ENCODE data around the gene ECM2.

The ECM2 gene

GRCh38 chr9:92516521-92516920 is 19.3 kb downstream of the ECM2 start:
- Mint-ChIP-seq H3K27ac (no peak overlapping the region), H3K4me1 (ENCODE audit: low read depth) (peaks cover 4% of the 10 kb centered on the region), H3K9me3 (no peaks in the 10 kb centered on the region), H3K4me3 (no peak overlapping the region), H3K36me3 (ENCODE audit: low read depth) (peaks cover 4% of the 10 kb centered on the region), H3K27me3 (no peaks in the 10 kb centered on the region)

DNA sequence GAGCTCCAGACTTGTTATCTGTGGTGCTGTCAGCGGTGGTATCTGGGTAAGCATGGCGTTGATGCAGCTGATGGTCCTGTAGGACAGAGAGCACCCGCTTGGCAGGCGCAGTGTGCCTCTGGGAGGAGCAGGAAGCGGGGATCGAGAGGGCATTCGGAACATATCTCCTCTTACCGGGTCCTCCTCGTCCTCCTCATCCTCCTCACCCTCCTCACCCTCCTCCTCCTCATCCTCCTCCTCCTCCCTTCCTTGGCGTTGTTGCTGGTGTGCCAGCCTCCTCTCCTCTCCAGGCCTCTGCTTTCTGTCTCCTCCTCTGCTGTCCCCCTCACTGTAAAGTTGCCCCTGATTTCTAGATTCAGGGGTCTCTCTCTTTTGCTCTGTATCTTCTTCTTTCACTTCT is 21.2 kb downstream of the ECM2 start:
- Mint-ChIP-seq H3K27me3 (no peaks in the 10 kb centered on the region), H3K9me3 (no peaks in the 10 kb centered on the region), H3K4me3 (no peak overlapping the region), H3K36me3 (ENCODE audit: low read depth) (peaks cover 4% of the 10 kb centered on the region), H3K4me1 (ENCODE audit: low read depth) (peaks cover 4% of the 10 kb centered on the region), H3K27ac (no peak overlapping the region)

- Mint-ChIP-seq H3K27ac (no peak overlapping the region), H3K27me3 (no peaks in the 10 kb centered on the region), H3K9me3 (no peaks in the 10 kb centered on the region), H3K4me3 (no peak overlapping the region), H3K4me1 (ENCODE audit: low read depth) (peaks cover 4% of the 10 kb centered on the region), H3K36me3 (ENCODE audit: low read depth) (no peaks in the 10 kb centered on the region)
These were observed 22.4 kb downstream of the ECM2 start for GRCh38 chr9:92513349-92513748.

DNA sequence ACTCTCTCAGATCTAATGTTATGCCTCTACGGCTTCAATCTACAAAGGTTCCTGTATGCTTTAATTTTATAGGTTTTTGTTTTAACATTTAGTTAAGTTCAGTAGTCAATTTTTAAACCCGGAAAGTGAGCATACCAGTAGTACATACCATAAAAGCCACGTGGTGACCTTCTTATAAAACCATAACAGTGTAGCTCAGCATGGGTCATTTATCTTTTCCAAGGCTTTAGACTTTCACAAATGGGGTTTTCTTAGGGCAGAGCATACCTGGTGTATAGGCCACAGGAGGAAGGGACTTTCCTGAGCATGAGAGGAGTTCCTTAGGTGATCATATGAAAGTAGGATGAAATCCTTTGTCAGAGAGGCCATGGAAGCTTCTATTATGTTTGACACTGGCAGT is 23.2 kb downstream of the ECM2 start:
- Mint-ChIP-seq H3K4me3 (no peak overlapping the region), H3K9me3 (no peaks in the 10 kb centered on the region), H3K4me1 (ENCODE audit: low read depth) (peaks cover 4% of the 10 kb centered on the region), H3K36me3 (ENCODE audit: low read depth) (no peaks in the 10 kb centered on the region), H3K27me3 (no peaks in the 10 kb centered on the region), H3K27ac (no peak overlapping the region)

DNA sequence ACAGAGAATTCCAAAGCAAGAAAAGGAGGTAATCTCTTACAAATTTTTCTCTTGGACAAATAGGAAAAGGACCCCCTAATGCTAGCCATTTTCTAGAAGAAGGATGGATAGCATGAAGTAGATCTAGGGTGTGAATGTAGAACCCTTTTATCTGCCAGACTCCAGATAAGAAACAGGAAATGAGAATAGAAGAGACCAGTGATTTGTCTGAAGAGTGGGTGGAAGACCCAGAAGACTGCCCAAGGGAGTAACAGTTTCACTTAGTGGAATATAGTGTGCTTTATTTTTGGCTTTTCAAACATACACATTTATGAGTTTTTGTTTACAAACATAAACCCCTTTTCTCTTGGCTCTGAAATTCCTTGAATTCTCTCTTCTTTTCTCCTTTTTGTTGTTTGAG is 25.0 kb downstream of the ECM2 start:
- Mint-ChIP-seq H3K9me3 (no peaks in the 10 kb centered on the region), H3K4me1 (ENCODE audit: low read depth) (peaks cover 4% of the 10 kb centered on the region), H3K4me3 (no peak overlapping the region), H3K36me3 (ENCODE audit: low read depth) (no peaks in the 10 kb centered on the region), H3K27me3 (no peaks in the 10 kb centered on the region), H3K27ac (no peak overlapping the region)

GRCh38 chr9:92509050-92509449 is 26.7 kb downstream of the ECM2 start:
- H3K27ac Mint-ChIP-seq, result no peak overlapping the region
- no peaks in the 10 kb centered on the region for H3K9me3 Mint-ChIP-seq
- H3K27me3 Mint-ChIP-seq, result no peaks in the 10 kb centered on the region
- no peak overlapping the region for H3K4me3 Mint-ChIP-seq
- peaks cover 4% of the 10 kb centered on the region for H3K4me1 Mint-ChIP-seq (ENCODE audit: low read depth)
- no peaks in the 10 kb centered on the region for H3K36me3 Mint-ChIP-seq (ENCODE audit: low read depth)

DNA sequence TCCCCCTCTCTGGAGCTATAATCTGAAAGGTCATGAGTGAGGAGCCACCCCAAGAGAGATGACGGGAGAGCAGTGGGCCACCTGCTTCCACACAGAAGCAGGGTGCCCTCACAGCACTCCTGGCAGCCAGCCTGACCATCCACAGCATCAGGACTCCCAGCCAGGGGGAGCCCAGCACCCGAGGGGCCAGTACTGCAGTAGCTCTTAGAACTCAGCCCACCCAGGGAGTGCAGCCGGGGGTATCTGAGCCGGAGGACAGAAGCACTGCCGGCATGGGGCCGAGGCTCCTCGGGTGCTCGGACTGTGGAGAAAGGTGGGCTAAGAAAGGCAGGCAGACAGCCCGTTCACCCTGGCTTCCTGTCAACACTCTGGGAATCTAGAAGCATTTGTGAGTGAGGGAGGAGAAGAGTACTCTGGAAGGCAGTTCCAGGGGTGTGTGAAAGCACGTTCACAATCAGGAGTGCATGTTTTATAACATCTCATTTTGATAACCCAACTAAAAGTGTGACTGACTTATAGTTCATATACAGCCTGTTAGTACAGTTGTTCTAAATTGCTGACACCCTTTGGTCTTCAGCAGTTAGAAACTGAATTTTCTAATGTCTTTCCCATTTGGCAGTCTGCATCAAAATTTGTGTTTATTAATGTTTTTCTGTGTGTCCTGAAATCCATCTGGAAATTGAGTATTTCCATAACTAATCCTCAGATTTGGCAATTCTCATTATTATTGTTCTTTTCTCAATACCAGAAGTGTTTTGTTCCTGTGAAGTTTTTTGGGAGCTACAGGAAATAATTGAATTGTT is 27.6 kb downstream of the ECM2 start:
- H3K4me1 Mint-ChIP-seq (ENCODE audit: low read depth), result peaks cover 4% of the 10 kb centered on the region

DNA sequence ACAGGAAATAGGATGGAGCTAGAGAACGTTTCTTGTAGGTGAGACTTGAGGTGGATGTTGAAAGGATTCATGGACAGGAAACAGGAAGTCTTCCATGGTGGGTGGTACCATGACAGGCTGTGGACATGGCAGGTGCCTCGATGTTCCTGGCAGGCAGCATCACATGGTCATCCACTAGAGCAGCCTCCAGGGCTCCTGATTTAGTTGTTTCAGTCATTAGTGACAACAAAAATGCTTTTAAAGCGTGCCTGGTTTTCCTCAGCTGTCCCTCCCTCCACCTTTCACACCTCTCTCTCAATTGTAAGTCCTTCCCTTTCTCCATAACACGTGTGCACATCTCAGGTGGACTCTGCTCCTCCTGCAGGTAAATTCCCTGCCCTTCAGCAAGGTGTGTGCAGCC is 28.3 kb downstream of the ECM2 start:
- Mint-ChIP-seq H3K9me3 (no peaks in the 10 kb centered on the region), H3K4me1 (ENCODE audit: low read depth) (peaks cover 3% of the 10 kb centered on the region), H3K4me3 (no peak overlapping the region), H3K27me3 (no peaks in the 10 kb centered on the region), H3K36me3 (ENCODE audit: low read depth) (no peaks in the 10 kb centered on the region), H3K27ac (no peak overlapping the region)

More for the DNA sequence above, 27.6 kb downstream of the ECM2 start:
- Mint-ChIP-seq H3K36me3 (ENCODE audit: low read depth) (no peaks in the 10 kb centered on the region), H3K27ac (no peak overlapping the region), H3K4me3 (no peak overlapping the region), H3K27me3 (no peaks in the 10 kb centered on the region), H3K9me3 (no peaks in the 10 kb centered on the region)

GRCh38 chr9:92507005-92507404 is 28.8 kb downstream of the ECM2 start:
- H3K36me3 Mint-ChIP-seq (ENCODE audit: low read depth), result no peaks in the 10 kb centered on the region
- no peaks in the 10 kb centered on the region for H3K9me3 Mint-ChIP-seq
- H3K27me3 Mint-ChIP-seq, result no peaks in the 10 kb centered on the region
- no peak overlapping the region for H3K27ac Mint-ChIP-seq
- no peak overlapping the region for H3K4me3 Mint-ChIP-seq
- no peaks in the 10 kb centered on the region for H3K4me1 Mint-ChIP-seq (ENCODE audit: low read depth)

DNA sequence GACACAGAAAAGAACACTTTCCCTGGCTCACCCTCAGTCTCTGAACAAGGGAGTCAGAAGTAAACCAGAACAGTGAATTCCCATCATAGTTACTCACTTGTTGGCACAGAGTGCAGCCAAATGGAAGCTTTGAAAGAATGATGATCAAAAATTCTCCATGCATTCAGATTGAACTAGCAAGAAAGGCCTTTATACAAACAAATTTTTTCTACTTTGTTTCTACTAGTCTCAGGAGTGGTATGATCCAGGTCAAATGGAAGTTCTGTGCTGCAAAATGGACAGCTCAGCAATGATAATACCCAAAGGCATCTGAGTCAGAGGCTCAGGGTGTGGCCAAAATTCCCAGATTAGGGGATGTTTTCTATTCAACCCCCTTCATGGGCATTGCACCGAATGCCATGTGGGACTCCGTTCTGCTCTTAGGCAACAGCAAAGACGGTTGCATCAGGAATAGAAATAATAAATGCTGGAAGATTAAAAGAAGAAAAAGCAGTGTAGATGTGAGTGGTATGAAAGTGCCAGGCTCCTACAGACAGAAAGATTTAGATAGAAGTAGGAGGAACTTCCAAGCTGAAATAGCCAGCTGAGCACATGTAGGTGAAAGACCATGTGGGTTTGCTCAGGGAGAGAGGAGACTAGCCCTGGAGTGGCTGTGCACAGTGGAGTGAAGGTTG is 29.5 kb downstream of the ECM2 start:
- H3K27me3 Mint-ChIP-seq, result no peaks in the 10 kb centered on the region
- H3K4me3 Mint-ChIP-seq, result no peak overlapping the region
- no peaks in the 10 kb centered on the region for H3K9me3 Mint-ChIP-seq
- no peaks in the 10 kb centered on the region for H3K4me1 Mint-ChIP-seq (ENCODE audit: low read depth)
- no peak overlapping the region for H3K27ac Mint-ChIP-seq
- H3K36me3 Mint-ChIP-seq (ENCODE audit: low read depth), result no peaks in the 10 kb centered on the region

DNA sequence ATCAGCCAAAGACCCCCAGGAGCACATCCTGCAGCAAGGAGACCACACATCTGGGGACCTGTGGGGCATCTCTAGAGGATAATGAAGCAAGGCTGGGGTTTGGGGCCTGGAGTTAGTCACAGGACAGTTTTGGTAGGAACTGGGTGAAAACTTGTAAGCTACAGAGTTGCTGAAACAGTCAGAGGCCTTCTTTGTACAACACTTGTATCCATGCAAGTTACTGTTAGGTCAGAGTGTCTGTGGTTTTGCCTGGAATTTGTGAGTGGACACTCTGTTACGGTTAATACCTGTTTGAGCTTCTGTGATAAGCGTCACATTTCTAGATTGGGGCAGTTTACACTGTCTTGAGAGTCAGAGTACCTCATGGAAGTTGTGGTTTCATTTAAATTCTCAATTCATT is 30.9 kb downstream of the ECM2 start:
- Mint-ChIP-seq H3K27ac (no peak overlapping the region), H3K9me3 (no peaks in the 10 kb centered on the region), H3K27me3 (no peaks in the 10 kb centered on the region), H3K4me1 (ENCODE audit: low read depth) (no peaks in the 10 kb centered on the region), H3K36me3 (ENCODE audit: low read depth) (no peaks in the 10 kb centered on the region), H3K4me3 (no peak overlapping the region)

DNA sequence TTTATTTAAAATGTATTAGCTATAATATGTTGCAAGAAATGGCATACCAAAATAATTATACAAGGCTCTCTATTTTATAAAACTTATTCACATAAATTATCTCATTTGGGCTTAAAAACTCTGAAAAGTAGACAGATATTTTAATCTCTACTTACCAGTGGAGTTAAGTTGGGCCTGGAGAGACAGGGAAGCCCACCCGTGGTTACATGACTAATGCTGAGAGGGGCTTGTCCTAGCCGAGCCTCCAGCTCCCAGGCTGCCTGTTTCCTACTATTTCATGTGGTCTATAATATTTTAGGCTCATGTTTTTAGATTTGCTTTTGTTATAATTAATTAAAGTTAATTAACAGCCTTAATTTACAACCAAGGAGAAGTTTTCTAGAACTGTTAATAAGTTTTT is 32.6 kb downstream of the ECM2 start:
- Mint-ChIP-seq H3K27me3 (no peaks in the 10 kb centered on the region), H3K36me3 (ENCODE audit: low read depth) (no peaks in the 10 kb centered on the region), H3K4me1 (ENCODE audit: low read depth) (no peaks in the 10 kb centered on the region), H3K4me3 (no peak overlapping the region), H3K9me3 (no peaks in the 10 kb centered on the region), H3K27ac (no peak overlapping the region)

DNA sequence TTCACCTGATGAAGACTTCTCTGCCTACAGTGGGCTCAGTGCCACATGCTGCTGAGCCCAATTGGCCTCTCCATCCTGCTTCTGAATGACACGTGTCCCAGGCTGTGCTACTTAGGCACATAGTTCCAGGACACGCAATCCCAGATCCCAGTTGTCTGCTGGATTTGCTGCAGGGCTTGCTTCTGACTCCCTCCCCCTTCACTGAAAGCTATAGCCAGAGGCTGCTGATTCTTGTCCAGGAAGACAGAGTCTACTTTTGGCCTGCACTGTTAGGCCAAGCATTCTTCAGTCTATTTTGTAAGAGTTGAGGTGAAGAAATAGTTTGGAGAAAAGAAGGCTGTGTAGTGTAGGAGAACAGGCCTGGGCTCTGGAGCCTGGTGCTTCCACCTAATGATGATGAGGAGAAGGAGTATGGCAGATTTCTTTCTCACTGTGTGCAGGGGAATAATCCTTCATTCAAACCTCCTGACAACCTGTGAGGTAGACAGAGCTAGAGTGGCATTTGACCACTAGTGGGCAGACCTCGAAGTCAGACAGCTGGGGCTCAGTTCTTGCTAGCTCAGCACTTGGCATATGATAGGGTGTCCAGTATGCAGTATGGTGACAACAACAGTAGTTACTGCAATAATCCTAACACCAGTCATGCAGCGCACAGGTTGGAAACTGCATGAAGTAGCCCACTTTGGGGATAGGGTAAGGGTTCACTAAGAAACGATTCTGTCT is 34.0 kb downstream of the ECM2 start:
- Mint-ChIP-seq H3K4me3 (no peak overlapping the region), H3K9me3 (no peaks in the 10 kb centered on the region), H3K36me3 (ENCODE audit: low read depth) (no peaks in the 10 kb centered on the region), H3K4me1 (ENCODE audit: low read depth) (no peaks in the 10 kb centered on the region), H3K27ac (no peak overlapping the region), H3K27me3 (no peaks in the 10 kb centered on the region)

GRCh38 chr9:92500725-92501124 is 35.1 kb downstream of the ECM2 start:
- H3K4me3 Mint-ChIP-seq, result no peak overlapping the region
- no peaks in the 10 kb centered on the region for H3K27me3 Mint-ChIP-seq
- H3K4me1 Mint-ChIP-seq (ENCODE audit: low read depth), result no peaks in the 10 kb centered on the region
- H3K27ac Mint-ChIP-seq, result no peak overlapping the region
- no peaks in the 10 kb centered on the region for H3K36me3 Mint-ChIP-seq (ENCODE audit: low read depth)
- H3K9me3 Mint-ChIP-seq, result no peaks in the 10 kb centered on the region

DNA sequence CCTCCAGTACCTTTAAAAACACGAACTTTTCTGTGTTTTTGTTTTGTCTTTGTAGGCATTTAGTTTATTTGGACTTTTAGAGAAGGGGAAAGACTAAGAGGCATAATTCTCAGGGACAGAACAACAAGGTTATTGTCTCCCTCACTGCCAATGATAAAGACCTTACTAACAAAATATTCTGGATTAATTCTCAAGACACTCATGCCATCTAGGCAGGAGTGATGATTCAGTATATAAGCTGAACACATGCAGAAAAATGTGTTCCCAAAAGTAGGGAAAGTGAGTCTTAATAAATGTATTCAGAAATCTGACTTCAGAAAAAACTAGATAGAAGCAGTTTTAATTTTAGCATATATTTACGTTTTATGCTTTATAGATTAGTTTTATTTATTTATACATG is 36.1 kb downstream of the ECM2 start:
- H3K4me1 Mint-ChIP-seq (ENCODE audit: low read depth), result no peaks in the 10 kb centered on the region
- no peak overlapping the region for H3K4me3 Mint-ChIP-seq
- H3K27me3 Mint-ChIP-seq, result no peaks in the 10 kb centered on the region
- H3K36me3 Mint-ChIP-seq (ENCODE audit: low read depth), result no peaks in the 10 kb centered on the region
- no peak overlapping the region for H3K27ac Mint-ChIP-seq
- H3K9me3 Mint-ChIP-seq, result no peaks in the 10 kb centered on the region

Measured in stimulated activated naive CD8-positive, alpha-beta T cell treated with anti-CD3 and anti-CD28 coated beads, Interleukin-15, Interleukin-2, amounts not matched to agents 100 ng/mL and 50 ng/mL, for 24 hours (primary cell).